HepG2 (cell line): Measurements from ENCODE around the gene LRRC8C. TPM values are rescaled to one million over a fixed set of nuclear protein-coding genes. Genes with fewer than 3 reads are reported as not detected.
A peak's percentile ranks its signal among the peaks of the same experiment; 100 is the strongest.

Source experiments
- ATAC-seq: fragments of 200-7000 bp; cut with Tn5 transposase; 3 replicates; pipeline ENCODE4 v1.9.1; 2020; ENCODE audit warnings: mild to moderate bottlenecking, moderate library complexity
- BruUV-seq: library from RNA; stranded (reverse); fragments of 400-500 nt; replicated peaks from 2 replicates; lab custom pipeline; 2021; lab: Mats Ljungman, UMichigan
- CTCF ChIA-PET: fragments of 300-600 bp; formaldehyde crosslinking; extraction: SDS; loops from one replicate; lab custom pipeline; 2021; ENCODE audit warnings: low total read pairs, inconsistent platforms, low intra/inter-chr PET ratio; lab: Yijun Ruan, JAX
- POLR2A ChIA-PET: fragments of 350-600 bp; sonication (Branson Sonifier 250); formaldehyde crosslinking; loops from one replicate; lab custom pipeline; 2020; ENCODE audit warnings: antibody characterized with exemption, inconsistent platforms; lab: Yijun Ruan, JAX
- DNase-seq: peaks from one replicate; pipeline ENCODE4 v3.0.0-alpha.2; 2015; ENCODE audit warnings: low spot score
- FAIRE-seq: peaks from 3 replicates; lab custom pipeline; 2011; peaks lifted over from hg19 to GRCh38; lab: Jason Lieb, UNC
- H2AFZ ChIP-seq: one replicate; pipeline ENCODE4 v1.6.1; 2011; ENCODE audit warnings: low read length, inconsistent platforms
- H3K27ac ChIP-seq: fragments of 300-600 bp; 3 replicates; pipeline ENCODE4 v1.8.0; 2011; ENCODE audit warnings: mixed run types, mild to moderate bottlenecking, mixed read lengths, low read length, inconsistent platforms; ENCODE audit not compliant: insufficient read depth; ENCODE audit errors: extremely low read length
- H3K27me3 ChIP-seq, 2 experiments: fragments of 200-600 bp in 1 of 2; 2 replicates in 1 of 2; 3 replicates in 1 of 2; pipeline versions ENCODE4 v1.6.0 to v1.8.0; 2011; ENCODE audit warnings: low read length in 2 of 2, mild to moderate bottlenecking in 2 of 2, moderate library complexity in 2 of 2, inconsistent platforms in 1 of 2; ENCODE audit not compliant: insufficient read depth in 2 of 2, control insufficient read depth in 1 of 2
- H3K36me3 ChIP-seq, 2 experiments: fragments of 200-600 bp in 1 of 2; replicated peaks in 1 of 2; 2 replicates in 1 of 2; 3 replicates in 1 of 2; pipeline versions ENCODE4 v1.5.1 to v1.8.0; 2011; ENCODE audit warnings: low read length in 2 of 2, inconsistent platforms in 1 of 2; ENCODE audit not compliant: insufficient read depth in 2 of 2, control insufficient read depth in 1 of 2
- H3K4me1 ChIP-seq: 2 replicates; pipeline ENCODE4 v1.5.1; 2012; ENCODE audit warnings: low read length, inconsistent platforms; ENCODE audit not compliant: insufficient read depth
- H3K4me2 ChIP-seq: 2 replicates; pipeline ENCODE4 v1.6.0; 2011; ENCODE audit warnings: low read depth, low read length, inconsistent platforms
- H3K4me3 ChIP-seq, 3 experiments: fragments of 200-600 bp in 1 of 3; sonication (generic), shearing (Covaris generic) in 1 of 3; replicated peaks in 1 of 3; 2 replicates each; pipeline ENCODE4 v1.5.1; 2011 to 2016; ENCODE audit warnings: low read length in 3 of 3, inconsistent platforms in 2 of 3, low read depth in 2 of 3, mild to moderate bottlenecking in 2 of 3, control low read depth in 1 of 3, mixed read lengths in 1 of 3; ENCODE audit not compliant: insufficient read depth in 1 of 3
- H3K79me2 ChIP-seq: one replicate; pipeline ENCODE4 v1.6.1; 2011; ENCODE audit warnings: low read length, inconsistent platforms; ENCODE audit not compliant: insufficient read depth
- H3K9ac ChIP-seq: 2 replicates; pipeline ENCODE4 v1.6.0; 2011; ENCODE audit warnings: mild to moderate bottlenecking, low read depth, low read length, inconsistent platforms; ENCODE audit not compliant: insufficient read depth
- H3K9me3 ChIP-seq: 2 replicates; pipeline ENCODE4 v1.5.1; 2012; ENCODE audit warnings: mild to moderate bottlenecking, low read length
- H4K20me1 ChIP-seq: 2 replicates; pipeline ENCODE4 v1.6.0; 2011; ENCODE audit warnings: inconsistent platforms, mild to moderate bottlenecking, low read length, moderate library complexity; ENCODE audit not compliant: insufficient read depth
- CEBPB ChIP-seq: IDR thresholded peaks from 2 replicates; pipeline ENCODE4 v1.6.1; 2011; ENCODE audit warnings: low read depth, low read length, improper control_type of control experiment, borderline replicate concordance
- CHCHD3 ChIP-seq: sonication (generic); formaldehyde crosslinking; IDR thresholded peaks from 2 replicates; pipeline ENCODE4 v1.8.0; 2022; ENCODE audit warnings: mild to moderate bottlenecking, missing genetic modification reagents, moderate library complexity
- CHD4 ChIP-seq: fragments of 200-600 bp; sonication (generic); IDR thresholded peaks from 2 replicates; pipeline ENCODE4 v1.7.0; 2017; ENCODE audit warnings: mild to moderate bottlenecking, low read length, borderline replicate concordance
- HOMEZ ChIP-seq: IDR thresholded peaks from 2 replicates; pipeline ENCODE4 v1.6.1; 2016; ENCODE audit warnings: low read depth
- ISX ChIP-seq: sonication (generic); formaldehyde crosslinking; conservative IDR thresholded peaks from 2 replicates; pipeline ENCODE4 v1.5.0; 2020; ENCODE audit warnings: missing genetic modification reagents
- KDM3A ChIP-seq: IDR thresholded peaks from 2 replicates; pipeline ENCODE4 v1.6.1; 2018; ENCODE audit warnings: low read depth, missing compliant biosample characterization
- NFE2L1 ChIP-seq: sonication (generic); formaldehyde crosslinking; IDR thresholded peaks from 2 replicates; pipeline ENCODE4 v1.4.0; 2020; ENCODE audit warnings: missing genetic modification reagents, mild to moderate bottlenecking, borderline replicate concordance
- NKX3-1 ChIP-seq: sonication (generic); formaldehyde crosslinking; IDR thresholded peaks from 2 replicates; pipeline ENCODE4 v1.5.0; 2020; ENCODE audit warnings: missing genetic modification reagents
- NONO ChIP-seq, 2 experiments: fragments of 450-650 bp in 1 of 2; sonication (generic) in 1 of 2; formaldehyde crosslinking in 1 of 2; IDR thresholded peaks in 1 of 2; conservative IDR thresholded peaks in 1 of 2; 2 replicates each; pipeline versions ENCODE4 v1.6.1 to v1.8.0; 2017 to 2022; ENCODE audit warnings: mild to moderate bottlenecking in 1 of 2, missing genetic modification reagents in 1 of 2, moderate library complexity in 1 of 2
- NR1H2 ChIP-seq: sonication (generic); formaldehyde crosslinking; IDR thresholded peaks from 2 replicates; pipeline ENCODE4 v1.8.1; 2022; ENCODE audit warnings: low read depth, missing genetic modification reagents, borderline replicate concordance
- RBFOX2 ChIP-seq: fragments of 200-400 bp; formaldehyde crosslinking; IDR thresholded peaks from 2 replicates; pipeline ENCODE4 v1.6.1; 2017; ENCODE audit warnings: low read depth, mild to moderate bottlenecking, low read length
- ZBTB34 ChIP-seq: sonication (generic); formaldehyde crosslinking; IDR thresholded peaks from 2 replicates; pipeline ENCODE4 v1.8.0; 2022; ENCODE audit warnings: mild to moderate bottlenecking, missing genetic modification reagents
- ZNF136 ChIP-seq: sonication (generic); formaldehyde crosslinking; IDR thresholded peaks from 2 replicates; pipeline ENCODE4 v1.8.1; 2022; ENCODE audit warnings: low read depth, mild to moderate bottlenecking, moderate library complexity, missing genetic modification reagents
- ZNF513 ChIP-seq: sonication (generic); formaldehyde crosslinking; conservative IDR thresholded peaks from 2 replicates; pipeline ENCODE4 v1.5.0; 2020; ENCODE audit warnings: missing genetic modification reagents
- ZNF652 ChIP-seq: IDR thresholded peaks from 2 replicates; pipeline ENCODE4 v1.6.1; 2016; ENCODE audit warnings: low read depth, borderline replicate concordance
- ZNF879 ChIP-seq: sonication (generic); formaldehyde crosslinking; IDR thresholded peaks from 2 replicates; pipeline ENCODE4 v1.8.1; 2023; ENCODE audit warnings: missing genetic modification reagents
- ZSCAN9 ChIP-seq: IDR thresholded peaks from 2 replicates; pipeline ENCODE4 v1.6.1; 2016; ENCODE audit warnings: borderline replicate concordance
- WGBS: methylation state at CpG from one replicate; pipeline ENCODE4 v1.1.6; 2017; ENCODE audit warnings: low lambda C conversion rate; 5-methylcytosine and 5-hydroxymethylcytosine counted together
- in situ Hi-C: cut with HindIII; loops from 2 replicates; pipeline ENCODE4 v1.10.0; 2017; ENCODE audit warnings: low pct_unique_long_range_greater_than_20kb; ENCODE audit not compliant: extremely low pct_ligation_motif_present
- intact Hi-C: fragments of 100-400 bp; cut with micrococcal nuclease; formaldehyde crosslinking; loops from one replicate; pipeline ENCODE4 v1.10.0; 2022; ENCODE audit not compliant: unreplicated experiment
- polyA plus RNA-seq, 8 experiments: library from polyadenylated mRNA; depleted of rRNA in 3 of 8; stranded (reverse) in 7 of 8; unstranded in 1 of 8; fragments of >200 nt; fragmentation: Illumina TruSeq in 4 of 8; extraction: Trizol in 4 of 8; gene quantifications; 2 replicates each; pipeline versions ENCODE4 v1.2.1 to v1.2.3, GENCODE V29; 2011 to 2016; ENCODE audit warnings: low read depth in 4 of 8, missing spikeins in 1 of 8, mixed read lengths in 1 of 8; ENCODE audit not compliant: insufficient read depth in 1 of 8
- total RNA-seq, 5 experiments: library from RNA; depleted of rRNA; stranded (reverse); fragments of >200 nt; fragmentation: Illumina TruSeq; extraction: Trizol; gene quantifications; 2 replicates each; pipeline ENCODE4 v1.2.3, GENCODE V29; 2016; ENCODE audit warnings: low read depth in 1 of 5

LRRC8C gene
- total and polyA plus RNA-seq, 2 of the 13 experiments (the other 11 are each of a cell fraction or from before 2014, with no cell fraction given), result 0.22 to 0.32 TPM

GRCh38 chr1:89757532-89757931 is 124.6 kb downstream of the LRRC8C start:
- H4K20me1 ChIP-seq, result no peaks in the 10 kb centered on the region
- peaks cover 5 to 26% of the 10 kb centered on the region in 2 experiments; a peak in 4 of 5 replicates for H3K27me3 ChIP-seq
- in situ Hi-C loops (no loop called here), intact Hi-C loops (no loop called here)
- no TSS peak for BruUV-seq
- H3K4me3 ChIP-seq, result peak overlapping the region in 1 of 3 experiments; percentile 18; a peak in 1 of 6 replicates
- no peak for FAIRE-seq
- H3K4me1 ChIP-seq, result peaks cover 40% of the 10 kb centered on the region
- no peak for DNase-seq
- H2AFZ ChIP-seq, result no peak overlapping the region
- H3K4me2 ChIP-seq, result peak overlapping the region; percentile 41
- TF ChIP-seq ISX, result no peak
- TF ChIP-seq HOMEZ, result no peak
- peak; percentile 82 for TF ChIP-seq ZNF652
- no peak for TF ChIP-seq ZBTB34 (CRISPR knock-in tag)
- TF ChIP-seq NR1H2 (CRISPR knock-in tag), result no peak
- no peak for TF ChIP-seq ZNF136 (CRISPR knock-in tag)
- peak; percentile 24; the same call in 1 of the 2 replicates for TF ChIP-seq CEBPB
- no peak for TF ChIP-seq CHCHD3 (CRISPR knock-in tag)
- no peak for TF ChIP-seq NONO (IDR thresholded peaks at IDR 0.05)
- TF ChIP-seq NONO (CRISPR knock-in tag; conservative IDR thresholded peaks at IDR 0.05), result no peak
- no peak for TF ChIP-seq KDM3A (CRISPR knock-in tag)
- TF ChIP-seq RBFOX2, result no peak
- no peak for TF ChIP-seq CHD4
- TF ChIP-seq NFE2L1 (CRISPR knock-in tag), result no peak
- TF ChIP-seq ZNF513 (CRISPR knock-in tag), result no peak
- TF ChIP-seq ZNF879 (CRISPR knock-in tag), result no peak
- TF ChIP-seq ZSCAN9 (CRISPR knock-in tag), result no peak
- no peak for TF ChIP-seq NKX3-1 (CRISPR knock-in tag)
- ChIA-PET CTCF (no interaction called here), POLR2A (no interaction called here)
- no peak overlapping the region for H3K9ac ChIP-seq
- ATAC-seq, result peak; percentile 59
- no peaks in the 10 kb centered on the region for H3K36me3 ChIP-seq
- WGBS, result 12% methylated on average over 4 of the region's 5 CpGs
- no peaks in the 10 kb centered on the region for H3K79me2 ChIP-seq
- H3K27ac ChIP-seq, result no peak overlapping the region
- H3K9me3 ChIP-seq, result no peaks in the 10 kb centered on the region
